Right lobe of liver (tissue), 6 donors: ENCODE data around the gene ERCC3. TPM values are rescaled to one million over a fixed set of nuclear protein-coding genes. Genes with fewer than 3 reads are reported as not detected.

Source experiments
- ATAC-seq, 4 donors: fragments of 200-7000 bp; cut with Tn5 transposase; one replicate each; pipeline ENCODE4 v1.9.1; 2020; ENCODE audit warnings: mild to moderate bottlenecking in 4 of 4, moderate library complexity in 4 of 4
- DNase-seq, 3 donors: peaks; one replicate each; pipeline ENCODE4 v3.0.0-alpha.2; 2020
- H3K27ac ChIP-seq, 3 donors: fragments of 200-600 bp; one replicate each; pipeline ENCODE4 v1.8.0; 2022
- H3K27me3 ChIP-seq, 2 donors: fragments of 200-600 bp; one replicate each; pipeline ENCODE4 v1.8.0; 2022
- H3K36me3 ChIP-seq, 4 donors: fragments of 200-600 bp; sonication (generic) in 1 of 4; one replicate each; pipeline versions ENCODE4 v1.5.1 to v1.8.0; 2017 to 2022; ENCODE audit warnings: control low read depth in 1 of 4
- H3K4me1 ChIP-seq, 4 donors: fragments of 200-600 bp; sonication (generic) in 1 of 4; one replicate each; pipeline versions ENCODE4 v1.5.1 to v1.8.0; 2017 to 2022; ENCODE audit warnings: control low read depth in 1 of 4
- H3K4me3 ChIP-seq, 3 donors: fragments of 200-600 bp; one replicate each; pipeline ENCODE4 v1.8.0; 2022
- H3K9me3 ChIP-seq, 4 donors: fragments of 200-600 bp; sonication (generic) in 1 of 4; one replicate each; pipeline versions ENCODE4 v1.5.1 to v1.8.0; 2017 to 2022; ENCODE audit warnings: control low read depth in 1 of 4
- CTCF ChIP-seq, 4 donors: fragments of 200-600 bp in 3 of 4; fragments of 450-650 bp in 1 of 4; IDR thresholded peaks; one replicate each; pipeline versions ENCODE4 v1.5.1 to v1.8.0; 2016 to 2022; ENCODE audit warnings: antibody characterized with exemption in 4 of 4, mild to moderate bottlenecking in 2 of 4
- POLR2A ChIP-seq: fragments of 450-650 bp; IDR thresholded peaks from one replicate; pipeline ENCODE4 v1.6.1; 2017; ENCODE audit warnings: antibody characterized with exemption, mild to moderate bottlenecking
- whole genome bisulfite sequencing: methylation state at CpG from one replicate; pipeline ENCODE4 v1.1.6; 2018; ENCODE audit warnings: low coverage, low lambda C conversion rate; ENCODE audit not compliant: insufficient coverage; ENCODE audit errors: missing lambda C conversion rate; 5-methylcytosine and 5-hydroxymethylcytosine counted together
- intact Hi-C, 2 donors: fragments of 100-400 bp; cut with DNase I; formaldehyde crosslinking; loops; one replicate each; pipeline versions ENCODE4 v1.11.2 to v1.14.1; 2022
- total RNA-seq, 6 experiments: library from RNA; depleted of rRNA in 2 of 6; stranded (reverse); fragments of >200 nt in 2 of 6; fragmentation: NEBNext Ultra II Directional in 3 of 6; extraction: Animal tissue kit (Norgen Biotek cat#: 25700) in 3 of 6; gene quantifications; one replicate each; pipeline versions ENCODE4 v1.1.0 to v1.2.4, GENCODE V29; 2016 to 2023
- donor health status: DM: no; HTN: yes; CAD: no.
- donor health status: DM: no; HTN: no; CAD: no.
- donor health status: DM: no; HTN: no; CAD: no.
- donor health status: DM: no; HTN: yes; CAD: no.
- donor health status: DM: no; HTN: yes; CAD: no.

ERCC3 gene
- total RNA-seq, 6 experiments from 2014 or later = 13.5 to 17.3 (median 16.0) TPM

GRCh38 chr2:127310980-127311379 lies 17.0 kb upstream of the ERCC3 start:
- no peak for TF ChIP-seq POLR2A
- no peak for TF ChIP-seq CTCF (IDR thresholded peaks at IDR 0.05)
- 95% methylated on average over 2 of the region's 3 CpGs for WGBS
- intact Hi-C loops = loop anchor here in 1 of 2 donors (10.0 kb wide), 1 partner anchor 174 kb away; no protein-coding TSS in a partner anchor

GRCh38 chr2:127309468-127309867 lies 15.5 kb upstream of the ERCC3 start:
- TF ChIP-seq POLR2A (no peak), CTCF (IDR thresholded peaks at IDR 0.05) (no peak)
- 89% methylated on average over 4 of the region's 4 CpGs for WGBS
- no peak for ATAC-seq
- Histone ChIP-seq H3K27me3 (no peaks in the 10 kb centered on the region), H3K4me1 (no peaks in the 10 kb centered on the region), H3K36me3 (peaks cover 0 to 60% (median 21%) of the 10 kb centered on the region in 4 donors), H3K9me3 (no peaks in the 10 kb centered on the region), H3K27ac (no peak overlapping the region), H3K4me3 (no peak overlapping the region)
- DNase-seq = no peak
- intact Hi-C loops = no loop called here

More at GRCh38 chr2:127310980-127311379, 17.0 kb upstream of the ERCC3 start:
- no peaks in the 10 kb centered on the region for H3K27me3 ChIP-seq
- H3K27ac ChIP-seq = no peak overlapping the region
- H3K4me1 ChIP-seq = no peaks in the 10 kb centered on the region
- peaks cover 0 to 75% (median 28%) of the 10 kb centered on the region in 4 donors for H3K36me3 ChIP-seq
- no peaks in the 10 kb centered on the region for H3K9me3 ChIP-seq
- no peak for DNase-seq
- H3K4me3 ChIP-seq = no peak overlapping the region
- no peak for ATAC-seq

GRCh38 chr2:127308586-127309138 lies 14.7 kb upstream of the ERCC3 start:
- Histone ChIP-seq H3K4me3 (no peak overlapping the region), H3K27ac (no peak overlapping the region), H3K27me3 (no peaks in the 10 kb centered on the region), H3K4me1 (no peaks in the 10 kb centered on the region), H3K36me3 (peaks cover 0 to 52% (median 16%) of the 10 kb centered on the region in 4 donors), H3K9me3 (no peaks in the 10 kb centered on the region)
- WGBS = 88% methylated on average over 6 of the region's 7 CpGs
- ATAC-seq (no peak), DNase-seq (no peak)
- intact Hi-C loops = no loop called here
- no peak for TF ChIP-seq POLR2A

GRCh38 chr2:127305990-127306585 lies 12.1 kb upstream of the ERCC3 start:
- 36% methylated on average over 4 of the region's 4 CpGs for WGBS
- no peak overlapping the region for H3K27ac ChIP-seq

More at GRCh38 chr2:127305990-127306585, 12.1 kb upstream of the ERCC3 start:
- no peak for TF ChIP-seq CTCF (IDR thresholded peaks at IDR 0.05)
- no peak for TF ChIP-seq POLR2A
- Histone ChIP-seq H3K4me1 (no peaks in the 10 kb centered on the region), H3K9me3 (no peaks in the 10 kb centered on the region), H3K4me3 (no peak overlapping the region), H3K27me3 (no peaks in the 10 kb centered on the region), H3K36me3 (peaks cover 0 to 29% (median 9%) of the 10 kb centered on the region in 4 donors)
- DNase-seq (no peak), ATAC-seq (peak in 3 of 4 donors; percentile 56 to 90 (median 67))
- intact Hi-C loops = no loop called here
